ENCODE data around the gene CCR2. TPM values are rescaled to one million over a fixed set of nuclear protein-coding genes. Genes with fewer than 3 reads are reported as not detected.

CCR2 gene
- total and polyA plus RNA-seq, 2 experiments from 2014 or later = not detected

GRCh38 chr3:46365737-46366524 lies 12.0 kb downstream of the CCR2 start:
- no peaks in the 10 kb centered on the region for H3K79me2 ChIP-seq (replicated peaks; ENCODE audit: insufficient read depth)
- no peaks in the 10 kb centered on the region for H3K27me3 ChIP-seq (ENCODE audit: insufficient read depth)
- DNase-seq (ENCODE audit: low spot score) (no peak), ATAC-seq (no peak)
- H3K36me3 ChIP-seq (ENCODE audit: insufficient read depth) = no peaks in the 10 kb centered on the region
- H3K4me3 ChIP-seq = no peak overlapping the region
- no peaks in the 10 kb centered on the region for H3K4me1 Mint-ChIP-seq
- H3F3A ChIP-seq (replicated peaks; ENCODE audit: low read depth) = no peaks in the 10 kb centered on the region
- H3K4me2 ChIP-seq = no peak overlapping the region
- no peaks in the 10 kb centered on the region for H3K9me3 Mint-ChIP-seq
- no peak overlapping the region for H3K4me3 Mint-ChIP-seq
- no peak overlapping the region for H2AFZ ChIP-seq
- H3K27ac Mint-ChIP-seq = no peak overlapping the region
- no peak for TF ChIP-seq EZH2phosphoT487 (IDR thresholded peaks at IDR 0.05; ENCODE audit: unreplicated experiment)
- TF ChIP-seq NANOG (IDR thresholded peaks at IDR 0.05; ENCODE audit: borderline replicate concordance) = no peak
- TF ChIP-seq ZNF114 (CRISPR knock-in tag; IDR thresholded peaks at IDR 0.05) = no peak
- no peak for TF ChIP-seq ETS1 (IDR thresholded peaks at IDR 0.05)
- TF ChIP-seq JUNB (IDR thresholded peaks at IDR 0.05; ENCODE audit: unreplicated experiment) = no peak
- no peaks in the 10 kb centered on the region for H3K4me1 ChIP-seq (ENCODE audit: insufficient read depth)
- H3K36me3 Mint-ChIP-seq (ENCODE audit: low read depth) = no peaks in the 10 kb centered on the region
- H3K9me2 ChIP-seq (ENCODE audit: insufficient read depth) = peaks cover 3% of the 10 kb centered on the region; the same call in 1 of the 2 replicates
- H3K27me3 Mint-ChIP-seq (ENCODE audit: insufficient read depth, low read depth, poor library complexity) = peaks cover 2% of the 10 kb centered on the region
- no peaks in the 10 kb centered on the region for H4K20me1 ChIP-seq (replicated peaks; ENCODE audit: insufficient read depth)
- no peak overlapping the region for H3K27ac ChIP-seq (ENCODE audit: low read depth)

- ATAC-seq = no peak
Observed at GRCh38 chr3:46367811-46368210, 13.9 kb downstream of the CCR2 start.

More at GRCh38 chr3:46367811-46368210, 13.9 kb downstream of the CCR2 start:
- no peaks in the 10 kb centered on the region for H3K4me1 Mint-ChIP-seq
- H3K4me2 ChIP-seq = no peak overlapping the region
- no peak overlapping the region for H3K27ac ChIP-seq (ENCODE audit: low read depth)
- no peaks in the 10 kb centered on the region for H3K79me2 ChIP-seq (replicated peaks; ENCODE audit: insufficient read depth)
- no peaks in the 10 kb centered on the region for H3K36me3 Mint-ChIP-seq (ENCODE audit: low read depth)
- H3F3A ChIP-seq (replicated peaks; ENCODE audit: low read depth) = no peaks in the 10 kb centered on the region
- H2AFZ ChIP-seq = peak overlapping the region; percentile 33; the same call in 1 of the 2 replicates
- H3K9me3 Mint-ChIP-seq = no peaks in the 10 kb centered on the region
- TF ChIP-seq EZH2phosphoT487 (IDR thresholded peaks at IDR 0.05; ENCODE audit: unreplicated experiment) (no peak), STAT1 (IDR thresholded peaks at IDR 0.05; ENCODE audit: unreplicated experiment) (no peak), REST (IDR thresholded peaks at IDR 0.05; ENCODE audit: unreplicated experiment) (no peak)
- H3K4me3 Mint-ChIP-seq = no peak overlapping the region
- H3K4me1 ChIP-seq (ENCODE audit: insufficient read depth) = no peaks in the 10 kb centered on the region
- no peaks in the 10 kb centered on the region for H3K36me3 ChIP-seq (ENCODE audit: insufficient read depth)
- no peak overlapping the region for H3K4me3 ChIP-seq
- peaks cover 3% of the 10 kb centered on the region; the same call in 1 of the 2 replicates for H3K9me2 ChIP-seq (ENCODE audit: insufficient read depth)
- no peaks in the 10 kb centered on the region for H3K27me3 ChIP-seq (ENCODE audit: insufficient read depth)
- H3K27ac Mint-ChIP-seq = no peak overlapping the region
- no peaks in the 10 kb centered on the region for H4K20me1 ChIP-seq (replicated peaks; ENCODE audit: insufficient read depth)
- H3K27me3 Mint-ChIP-seq (ENCODE audit: insufficient read depth, low read depth, poor library complexity) = peaks cover 2% of the 10 kb centered on the region
- no peak for DNase-seq (ENCODE audit: low spot score)

Data from GM23338 (cell line).